Measurements from ENCODE around the gene C9orf50. TPM values are rescaled to one million over a fixed set of nuclear protein-coding genes. Genes with fewer than 3 reads are reported as not detected.

The C9orf50 gene
- total and polyA plus RNA-seq, 2 donors (not counting 3 experiments of a cell fraction or from before 2014, with no cell fraction given), result not detected

- peaks cover 10% of the 10 kb centered on the region for H3K4me1 ChIP-seq (ENCODE audit: control insufficient read depth, extremely low read depth, insufficient read depth, low read length)
- no peaks in the 10 kb centered on the region for H3K27me3 ChIP-seq (ENCODE audit: control insufficient read depth in 2 of 2, insufficient read depth in 2 of 2, low read length in 2 of 2)
- TF ChIP-seq FOS (IDR thresholded peaks at IDR 0.05; ENCODE audit: borderline replicate concordance, insufficient read depth, low read length) (no peak), CTCF (IDR thresholded peaks at IDR 0.05; ENCODE audit: extremely low read depth in 1 of 2, insufficient read depth in 1 of 2, low read depth in 1 of 2, low read length in 2 of 2) (no peak), JUN (IDR thresholded peaks at IDR 0.05; ENCODE audit: borderline replicate concordance, insufficient read depth, insufficient read length, low read depth) (no peak), POLR2A (IDR thresholded peaks at IDR 0.05; ENCODE audit: low read depth, low read length) (no peak), GATA2 (IDR thresholded peaks at IDR 0.05; ENCODE audit: insufficient read depth, insufficient read length, low read depth, low read length) (no peak), MAX (IDR thresholded peaks at IDR 0.05; ENCODE audit: insufficient read depth, insufficient read length) (no peak), MYC (IDR thresholded peaks at IDR 0.05; ENCODE audit: low read depth, low read length) (no peak), EZH2 (IDR thresholded peaks at IDR 0.05; ENCODE audit: borderline replicate concordance, low read depth, low read length, severe bottlenecking) (no peak), POLR2AphosphoS5 (IDR thresholded peaks at IDR 0.05; ENCODE audit: insufficient read depth, low read depth, low read length) (no peak)
- no peak overlapping the region for H3K4me2 ChIP-seq (ENCODE audit: insufficient read depth, low read length)
- ChIA-PET POLR2A (interaction anchor here (0.7 kb wide), 1 partner anchor 358 kb away, joined by 3 read pairs; no protein-coding TSS in a partner anchor), CTCF (interaction anchor here (1.0 to 4.7 kb wide), 7 partner anchors 13 to 508 kb away, joined by 3 to 27 read pairs (median 5); partner anchors contain the start of genes C9orf50 and NTMT1)
- dilution Hi-C loops (cut with MboI; ENCODE audit: extremely low pct_ligation_motif_present, low sequenced_read_pairs), result no loop called here
- intact Hi-C loops (cut with micrococcal nuclease), result no loop called here
- no peaks in the 10 kb centered on the region for H4K20me1 ChIP-seq (replicated peaks; ENCODE audit: control insufficient read depth, extremely low read depth, insufficient read depth, low read length)
- H3K4me3 ChIP-seq (replicated peaks in 1 of 3; ENCODE audit: insufficient read depth in 1 of 3, low read depth in 1 of 3, low read length in 3 of 3), result no peak overlapping the region
- no peaks in the 10 kb centered on the region for H3K9me3 ChIP-seq (replicated peaks; ENCODE audit: control insufficient read depth, insufficient read depth, low read length)
- H2AFZ ChIP-seq (ENCODE audit: low read depth, low read length), result no peak overlapping the region
- H3K9me1 ChIP-seq (replicated peaks; ENCODE audit: control insufficient read depth, extremely low read depth, insufficient read depth, low read length), result no peaks in the 10 kb centered on the region
- no TSS peak for BruUV-seq (replicated peaks)
- H3K9ac ChIP-seq (replicated peaks; ENCODE audit: extremely low read depth, insufficient read depth, low read length), result no peak overlapping the region
- H3K36me3 ChIP-seq (ENCODE audit: control insufficient read depth in 2 of 2, extremely low read depth in 1 of 2, insufficient read depth in 2 of 2, low read length in 2 of 2), result peaks cover 11 to 35% of the 10 kb centered on the region in 2 experiments
- H3K79me2 ChIP-seq (ENCODE audit: control insufficient read depth, insufficient read depth, low read length), result peaks cover 24% of the 10 kb centered on the region
- H3K27ac ChIP-seq (ENCODE audit: insufficient read depth, low read depth, low read length), result no peak overlapping the region
- DNase-seq (ENCODE audit: low read depth, low spot score) (no peak), FAIRE-seq (no peak)
Measured at GRCh38 chr9:129639756-129640085, 18.8 kb upstream of the C9orf50 start.
